ENCODE results near the gene ICAM3.

DNA sequence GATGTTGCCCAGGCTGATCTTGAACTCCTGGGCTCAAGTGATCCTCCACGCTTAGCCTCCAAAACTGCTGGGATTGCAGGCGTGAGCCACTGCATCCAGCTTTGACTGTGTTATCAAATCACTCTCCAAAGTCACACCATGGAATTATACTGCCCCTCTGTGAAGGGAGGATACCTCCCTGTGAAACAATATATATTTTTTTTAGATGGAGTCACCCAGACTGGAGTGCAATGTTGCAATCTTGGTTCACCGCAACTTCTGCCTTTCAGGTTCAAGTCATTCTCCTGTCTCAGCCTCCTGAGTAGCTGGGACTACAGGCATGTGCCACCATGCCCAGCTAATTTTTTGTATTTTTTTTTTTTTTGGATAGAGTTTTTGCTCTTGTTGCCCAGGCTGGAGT lies 33.3 kb upstream of the ICAM3 start:
- no peak for TF ChIP-seq POLR2A (IDR thresholded peaks at IDR 0.05; ENCODE audit: low read depth, low read length)
- no peak for TF ChIP-seq RAD21 (IDR thresholded peaks at IDR 0.05; ENCODE audit: low read length)
- no peak for TF ChIP-seq MXI1 (IDR thresholded peaks at IDR 0.05; ENCODE audit: borderline replicate concordance, low read depth, low read length)
- TF ChIP-seq, protein P1, sequence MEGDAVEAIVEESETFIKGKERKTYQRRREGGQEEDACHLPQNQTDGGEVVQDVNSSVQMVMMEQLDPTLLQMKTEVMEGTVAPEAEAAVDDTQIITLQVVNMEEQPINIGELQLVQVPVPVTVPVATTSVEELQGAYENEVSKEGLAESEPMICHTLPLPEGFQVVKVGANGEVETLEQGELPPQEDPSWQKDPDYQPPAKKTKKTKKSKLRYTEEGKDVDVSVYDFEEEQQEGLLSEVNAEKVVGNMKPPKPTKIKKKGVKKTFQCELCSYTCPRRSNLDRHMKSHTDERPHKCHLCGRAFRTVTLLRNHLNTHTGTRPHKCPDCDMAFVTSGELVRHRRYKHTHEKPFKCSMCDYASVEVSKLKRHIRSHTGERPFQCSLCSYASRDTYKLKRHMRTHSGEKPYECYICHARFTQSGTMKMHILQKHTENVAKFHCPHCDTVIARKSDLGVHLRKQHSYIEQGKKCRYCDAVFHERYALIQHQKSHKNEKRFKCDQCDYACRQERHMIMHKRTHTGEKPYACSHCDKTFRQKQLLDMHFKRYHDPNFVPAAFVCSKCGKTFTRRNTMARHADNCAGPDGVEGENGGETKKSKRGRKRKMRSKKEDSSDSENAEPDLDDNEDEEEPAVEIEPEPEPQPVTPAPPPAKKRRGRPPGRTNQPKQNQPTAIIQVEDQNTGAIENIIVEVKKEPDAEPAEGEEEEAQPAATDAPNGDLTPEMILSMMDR (conservative IDR thresholded peaks at IDR 0.05; ENCODE audit: low read depth, low read length): no peak
- TF ChIP-seq CEBPB (IDR thresholded peaks at IDR 0.05; ENCODE audit: low read depth, low read length): no peak
- no peak for TF ChIP-seq BHLHE40 (IDR thresholded peaks at IDR 0.05; ENCODE audit: low read depth, low read length)
- no peak for TF ChIP-seq MAZ (IDR thresholded peaks at IDR 0.05; ENCODE audit: borderline replicate concordance, low read depth, low read length)
- TF ChIP-seq RCOR1 (IDR thresholded peaks at IDR 0.05; ENCODE audit: insufficient replicate concordance, low read length): no peak
- no peak for TF ChIP-seq RFX5 (IDR thresholded peaks at IDR 0.05; ENCODE audit: low read depth, low read length)
- TF ChIP-seq, protein P2, sequence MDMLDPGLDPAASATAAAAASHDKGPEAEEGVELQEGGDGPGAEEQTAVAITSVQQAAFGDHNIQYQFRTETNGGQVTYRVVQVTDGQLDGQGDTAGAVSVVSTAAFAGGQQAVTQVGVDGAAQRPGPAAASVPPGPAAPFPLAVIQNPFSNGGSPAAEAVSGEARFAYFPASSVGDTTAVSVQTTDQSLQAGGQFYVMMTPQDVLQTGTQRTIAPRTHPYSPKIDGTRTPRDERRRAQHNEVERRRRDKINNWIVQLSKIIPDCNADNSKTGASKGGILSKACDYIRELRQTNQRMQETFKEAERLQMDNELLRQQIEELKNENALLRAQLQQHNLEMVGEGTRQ (IDR thresholded peaks at IDR 0.05; ENCODE audit: low read depth, low read length): no peak
- TF ChIP-seq, protein P3, sequence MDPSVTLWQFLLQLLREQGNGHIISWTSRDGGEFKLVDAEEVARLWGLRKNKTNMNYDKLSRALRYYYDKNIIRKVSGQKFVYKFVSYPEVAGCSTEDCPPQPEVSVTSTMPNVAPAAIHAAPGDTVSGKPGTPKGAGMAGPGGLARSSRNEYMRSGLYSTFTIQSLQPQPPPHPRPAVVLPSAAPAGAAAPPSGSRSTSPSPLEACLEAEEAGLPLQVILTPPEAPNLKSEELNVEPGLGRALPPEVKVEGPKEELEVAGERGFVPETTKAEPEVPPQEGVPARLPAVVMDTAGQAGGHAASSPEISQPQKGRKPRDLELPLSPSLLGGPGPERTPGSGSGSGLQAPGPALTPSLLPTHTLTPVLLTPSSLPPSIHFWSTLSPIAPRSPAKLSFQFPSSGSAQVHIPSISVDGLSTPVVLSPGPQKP (IDR thresholded peaks at IDR 0.05; ENCODE audit: borderline replicate concordance, low read depth, low read length): no peak
- no peak for TF ChIP-seq MAFK (IDR thresholded peaks at IDR 0.05; ENCODE audit: low read depth, low read length)
- no peak for TF ChIP-seq SMC3 (IDR thresholded peaks at IDR 0.05; ENCODE audit: low read depth, low read length)
- TF ChIP-seq NFE2L2 (IDR thresholded peaks at IDR 0.05; ENCODE audit: low read depth, low read length): no peak
